ENCODE results near the gene XYLT1. TPM values are rescaled to one million over a fixed set of nuclear protein-coding genes. Genes with fewer than 3 reads are reported as not detected.

The XYLT1 gene
- total RNA-seq, 1 experiment from 2014 or later = 13.0 TPM

GRCh38 chr16:17159617-17160016 is 311.1 kb downstream of the XYLT1 start:
- Histone ChIP-seq H3K27me3 (replicated peaks) (no peaks in the 10 kb centered on the region), H3K36me3 (no peaks in the 10 kb centered on the region), H3K9me3 (replicated peaks) (no peaks in the 10 kb centered on the region), H3K4me3 (no peak overlapping the region), H3K27ac (no peak overlapping the region), H3K4me1 (replicated peaks) (no peaks in the 10 kb centered on the region)
- no peak for DNase-seq (ENCODE audit: low read depth in 1 of 2, low spot score in 2 of 2)

- no peak overlapping the region for H3K4me3 ChIP-seq
- no peak for DNase-seq (ENCODE audit: low read depth in 1 of 2, low spot score in 2 of 2)
- H3K9me3 ChIP-seq (replicated peaks) = no peaks in the 10 kb centered on the region
- no peaks in the 10 kb centered on the region for H3K27me3 ChIP-seq (replicated peaks)
- no peaks in the 10 kb centered on the region for H3K4me1 ChIP-seq (replicated peaks)
- no peaks in the 10 kb centered on the region for H3K36me3 ChIP-seq
- H3K27ac ChIP-seq = no peak overlapping the region
Measured at GRCh38 chr16:17155936-17156335, 314.8 kb downstream of the XYLT1 start.

GRCh38 chr16:17155485-17155884 is 315.3 kb downstream of the XYLT1 start:
- Histone ChIP-seq H3K27me3 (replicated peaks) (no peaks in the 10 kb centered on the region), H3K9me3 (replicated peaks) (no peaks in the 10 kb centered on the region), H3K4me1 (replicated peaks) (no peaks in the 10 kb centered on the region), H3K36me3 (no peaks in the 10 kb centered on the region), H3K27ac (no peak overlapping the region), H3K4me3 (no peak overlapping the region)
- no peak for DNase-seq (ENCODE audit: low read depth in 1 of 2, low spot score in 2 of 2)

- H3K36me3 ChIP-seq = no peaks in the 10 kb centered on the region
- H3K4me1 ChIP-seq (replicated peaks) = no peaks in the 10 kb centered on the region
- DNase-seq (ENCODE audit: low read depth in 1 of 2, low spot score in 2 of 2) = no peak
- H3K4me3 ChIP-seq = no peak overlapping the region
- H3K9me3 ChIP-seq (replicated peaks) = no peaks in the 10 kb centered on the region
- no peaks in the 10 kb centered on the region for H3K27me3 ChIP-seq (replicated peaks)
- no peak overlapping the region for H3K27ac ChIP-seq
Measured at GRCh38 chr16:17154981-17155380, 315.8 kb downstream of the XYLT1 start.

- H3K27ac ChIP-seq = no peak overlapping the region
- no peaks in the 10 kb centered on the region for H3K4me1 ChIP-seq (replicated peaks)
- H3K9me3 ChIP-seq (replicated peaks) = no peaks in the 10 kb centered on the region
- no peak overlapping the region for H3K4me3 ChIP-seq
- H3K36me3 ChIP-seq = no peaks in the 10 kb centered on the region
- H3K27me3 ChIP-seq (replicated peaks) = no peaks in the 10 kb centered on the region
- DNase-seq (ENCODE audit: low read depth in 1 of 2, low spot score in 2 of 2) = no peak
Measured at GRCh38 chr16:17152311-17152710, 318.4 kb downstream of the XYLT1 start.

GRCh38 chr16:17151335-17151734 is 319.4 kb downstream of the XYLT1 start:
- no peak for DNase-seq (ENCODE audit: low read depth in 1 of 2, low spot score in 2 of 2)
- H3K9me3 ChIP-seq (replicated peaks) = no peaks in the 10 kb centered on the region
- H3K36me3 ChIP-seq = no peaks in the 10 kb centered on the region
- H3K27me3 ChIP-seq (replicated peaks) = no peaks in the 10 kb centered on the region
- H3K27ac ChIP-seq = no peak overlapping the region
- H3K4me1 ChIP-seq (replicated peaks) = no peaks in the 10 kb centered on the region
- no peak overlapping the region for H3K4me3 ChIP-seq

GRCh38 chr16:17149904-17150483 is 320.8 kb downstream of the XYLT1 start:
- Histone ChIP-seq H3K9me3 (replicated peaks) (no peaks in the 10 kb centered on the region), H3K4me1 (replicated peaks) (no peaks in the 10 kb centered on the region), H3K27me3 (replicated peaks) (no peaks in the 10 kb centered on the region), H3K4me3 (no peak overlapping the region), H3K27ac (no peak overlapping the region), H3K36me3 (no peaks in the 10 kb centered on the region)
- DNase-seq (ENCODE audit: low read depth in 1 of 2, low spot score in 2 of 2) = no peak

- no peak overlapping the region for H3K27ac ChIP-seq
Measured at GRCh38 chr16:17147942-17148341, 322.8 kb downstream of the XYLT1 start.

GRCh38 chr16:17145029-17145428 is 325.7 kb downstream of the XYLT1 start:
- no peak for DNase-seq (ENCODE audit: low read depth in 1 of 2, low spot score in 2 of 2)
- Histone ChIP-seq H3K27me3 (replicated peaks) (no peaks in the 10 kb centered on the region), H3K4me1 (replicated peaks) (no peaks in the 10 kb centered on the region), H3K27ac (no peak overlapping the region), H3K9me3 (replicated peaks) (no peaks in the 10 kb centered on the region), H3K4me3 (no peak overlapping the region), H3K36me3 (no peaks in the 10 kb centered on the region)

More at GRCh38 chr16:17147942-17148341, 322.8 kb downstream of the XYLT1 start:
- H3K4me3 ChIP-seq = no peak overlapping the region
- H3K4me1 ChIP-seq (replicated peaks) = no peaks in the 10 kb centered on the region
- no peak for DNase-seq (ENCODE audit: low read depth in 1 of 2, low spot score in 2 of 2)
- no peaks in the 10 kb centered on the region for H3K27me3 ChIP-seq (replicated peaks)
- H3K36me3 ChIP-seq = no peaks in the 10 kb centered on the region
- no peaks in the 10 kb centered on the region for H3K9me3 ChIP-seq (replicated peaks)

GRCh38 chr16:17144431-17144830 is 326.3 kb downstream of the XYLT1 start:
- no peak overlapping the region for H3K27ac ChIP-seq
- H3K4me3 ChIP-seq = no peak overlapping the region
- H3K36me3 ChIP-seq = no peaks in the 10 kb centered on the region
- no peaks in the 10 kb centered on the region for H3K4me1 ChIP-seq (replicated peaks)
- H3K9me3 ChIP-seq (replicated peaks) = no peaks in the 10 kb centered on the region
- H3K27me3 ChIP-seq (replicated peaks) = no peaks in the 10 kb centered on the region
- DNase-seq (ENCODE audit: low read depth in 1 of 2, low spot score in 2 of 2) = no peak

- no peaks in the 10 kb centered on the region for H3K27me3 ChIP-seq (replicated peaks)
- no peaks in the 10 kb centered on the region for H3K4me1 ChIP-seq (replicated peaks)
- H3K4me3 ChIP-seq = no peak overlapping the region
- H3K27ac ChIP-seq = no peak overlapping the region
- DNase-seq (ENCODE audit: low read depth in 1 of 2, low spot score in 2 of 2) = no peak
- no peaks in the 10 kb centered on the region for H3K9me3 ChIP-seq (replicated peaks)
- no peaks in the 10 kb centered on the region for H3K36me3 ChIP-seq
Measured at GRCh38 chr16:17143546-17144419, 327.0 kb downstream of the XYLT1 start.

GRCh38 chr16:17138801-17139200 is 332.0 kb downstream of the XYLT1 start:
- Histone ChIP-seq H3K4me3 (no peak overlapping the region), H3K9me3 (replicated peaks) (no peaks in the 10 kb centered on the region), H3K27me3 (replicated peaks) (no peaks in the 10 kb centered on the region), H3K27ac (no peak overlapping the region), H3K4me1 (replicated peaks) (no peaks in the 10 kb centered on the region), H3K36me3 (no peaks in the 10 kb centered on the region)
- DNase-seq (ENCODE audit: low read depth in 1 of 2, low spot score in 2 of 2) = no peak

- Histone ChIP-seq H3K27ac (no peak overlapping the region), H3K4me3 (no peak overlapping the region), H3K27me3 (replicated peaks) (no peaks in the 10 kb centered on the region), H3K36me3 (no peaks in the 10 kb centered on the region), H3K9me3 (replicated peaks) (no peaks in the 10 kb centered on the region), H3K4me1 (replicated peaks) (no peaks in the 10 kb centered on the region)
- DNase-seq (ENCODE audit: low read depth in 1 of 2, low spot score in 2 of 2) = no peak
Measured at GRCh38 chr16:17135439-17135838, 335.3 kb downstream of the XYLT1 start.

GRCh38 chr16:17134586-17134985 is 336.2 kb downstream of the XYLT1 start:
- Histone ChIP-seq H3K27me3 (replicated peaks) (no peaks in the 10 kb centered on the region), H3K4me3 (no peak overlapping the region), H3K27ac (no peak overlapping the region), H3K9me3 (replicated peaks) (no peaks in the 10 kb centered on the region), H3K4me1 (replicated peaks) (no peaks in the 10 kb centered on the region), H3K36me3 (no peaks in the 10 kb centered on the region)
- no peak for DNase-seq (ENCODE audit: low read depth in 1 of 2, low spot score in 2 of 2)
